K562 (cell line): ENCODE measurements around the gene RITA1. TPM values are rescaled to one million over a fixed set of nuclear protein-coding genes. Genes with fewer than 3 reads are reported as not detected.

ENCODE experiments used
- ARID2 ChIP-seq: fragments of 450-650 bp; IDR thresholded peaks from 2 replicates; pipeline ENCODE4 v1.6.1; 2017; ENCODE audit warnings: antibody characterized with exemption, mild to moderate bottlenecking
- BHLHE40 ChIP-seq: IDR thresholded peaks from 2 replicates; pipeline ENCODE4 v1.6.1; 2011; ENCODE audit warnings: low read length, improper control_type of control experiment
- C11orf30 ChIP-seq: fragments of 450-650 bp; IDR thresholded peaks from 2 replicates; pipeline ENCODE4 v1.6.1; 2016; ENCODE audit warnings: low read depth, mild to moderate bottlenecking
- CEBPG ChIP-seq, 3 experiments: fragments of 200-800 bp in 1 of 3; sonication (Bioruptor generic) in 1 of 3; sonication (generic) in 1 of 3; formaldehyde crosslinking in 1 of 3; IDR thresholded peaks in 2 of 3; conservative IDR thresholded peaks in 1 of 3; 2 replicates each; pipeline versions ENCODE4 v1.6.1 to v1.8.0; 2016 to 2022; ENCODE audit warnings: missing compliant biosample characterization in 2 of 3, missing genetic modification characterization in 2 of 3, mild to moderate bottlenecking in 1 of 3, missing genetic modification reagents in 1 of 3
- MAFK ChIP-seq: IDR thresholded peaks from 2 replicates; pipeline ENCODE4 v1.6.1; 2011; ENCODE audit warnings: low read length, improper control_type of control experiment
- MLLT1 ChIP-seq, 2 experiments: fragments of 450-650 bp; IDR thresholded peaks; 2 replicates each; pipeline ENCODE4 v1.6.1; 2016
- POLR3A ChIP-seq: IDR thresholded peaks from 2 replicates; pipeline ENCODE4 v1.6.1; 2011; ENCODE audit warnings: borderline replicate concordance, mild to moderate bottlenecking, moderate library complexity; ENCODE audit not compliant: insufficient read length, insufficient read depth; ENCODE audit errors: extremely low read depth
- PTRF ChIP-seq: fragments of 450-650 bp; IDR thresholded peaks from 2 replicates; pipeline ENCODE4 v1.6.1; 2016; ENCODE audit warnings: mild to moderate bottlenecking, missing genetic modification characterization, missing compliant biosample characterization
- PYGO2 ChIP-seq: fragments of 450-650 bp; IDR thresholded peaks from 2 replicates; pipeline ENCODE4 v1.6.1; 2016; ENCODE audit warnings: mild to moderate bottlenecking, missing genetic modification characterization, moderate library complexity, missing compliant biosample characterization
- SAFB2 ChIP-seq: fragments of 200-400 bp; formaldehyde crosslinking; IDR thresholded peaks from 2 replicates; pipeline ENCODE4 v1.6.1; 2018; ENCODE audit warnings: borderline replicate concordance, low read length, low read depth, moderate library complexity; ENCODE audit not compliant: severe bottlenecking
- SAP30 ChIP-seq: fragments of 200-600 bp; sonication (generic); IDR thresholded peaks from 2 replicates; pipeline ENCODE4 v1.6.1; 2012; ENCODE audit warnings: borderline replicate concordance, low read depth, mild to moderate bottlenecking, moderate library complexity, low read length, control low read depth, inconsistent platforms; ENCODE audit not compliant: insufficient read depth, poor library complexity, severe bottlenecking
- STAT6 ChIP-seq: sonication (generic); formaldehyde crosslinking; IDR thresholded peaks from 2 replicates; pipeline ENCODE4 v1.8.1; 2023; ENCODE audit warnings: mild to moderate bottlenecking, missing genetic modification reagents
- TSHZ1 ChIP-seq: fragments of 250-450 bp; sonication (Bioruptor Pico); IDR thresholded peaks from 2 replicates; pipeline ENCODE4 v1.4.0; 2020; ENCODE audit warnings: mild to moderate bottlenecking, moderate library complexity
- ZFPM2 ChIP-seq: fragments of 250-450 bp; sonication (Bioruptor Pico); IDR thresholded peaks from 2 replicates; pipeline ENCODE4 v1.5.1; 2022; ENCODE audit warnings: mild to moderate bottlenecking
- ZNF197 ChIP-seq: fragments of 200-800 bp; sonication (Bioruptor generic); IDR thresholded peaks from 2 replicates; pipeline ENCODE4 v1.6.1; 2016; ENCODE audit warnings: low read depth, missing genetic modification characterization, missing compliant biosample characterization
- polyA plus RNA-seq, 8 experiments: library from polyadenylated mRNA; depleted of rRNA in 4 of 8; stranded (reverse) in 5 of 8; unstranded in 3 of 8; fragments of >200 nt; fragmentation: Nextera tagmentation in 2 of 8; fragmentation: Illumina TruSeq in 1 of 8; extraction: Ambion mirVana in 2 of 8; extraction: Trizol in 1 of 8; gene quantifications; 2 replicates each; pipeline versions ENCODE4 v1.2.1 to v1.2.3, GENCODE V29; 2011 to 2014; ENCODE audit warnings: inconsistent platforms in 1 of 8, missing spikeins in 1 of 8
- total RNA-seq, 7 experiments: library from RNA; depleted of rRNA in 6 of 7; stranded (reverse); fragments of >200 nt in 6 of 7; fragmentation: Illumina TruSeq in 2 of 7; extraction: Trizol in 2 of 7; gene quantifications; 2 replicates each; pipeline versions ENCODE4 v1.2.1 to v1.2.3, GENCODE V29; 2011 to 2021; ENCODE audit warnings: low replicate concordance in 1 of 7
- TF ChIP-seq, protein P1 (sequence below): IDR thresholded peaks from 2 replicates; pipeline ENCODE4 v1.6.1; 2014; ENCODE audit warnings: antibody characterized with exemption

RITA1 gene
- total and polyA plus RNA-seq, 9 of the 15 experiments (the other 6 are each of a cell fraction or from before 2014, with no cell fraction given): 2.8 to 40.4 (median 18.0) TPM

DNA sequence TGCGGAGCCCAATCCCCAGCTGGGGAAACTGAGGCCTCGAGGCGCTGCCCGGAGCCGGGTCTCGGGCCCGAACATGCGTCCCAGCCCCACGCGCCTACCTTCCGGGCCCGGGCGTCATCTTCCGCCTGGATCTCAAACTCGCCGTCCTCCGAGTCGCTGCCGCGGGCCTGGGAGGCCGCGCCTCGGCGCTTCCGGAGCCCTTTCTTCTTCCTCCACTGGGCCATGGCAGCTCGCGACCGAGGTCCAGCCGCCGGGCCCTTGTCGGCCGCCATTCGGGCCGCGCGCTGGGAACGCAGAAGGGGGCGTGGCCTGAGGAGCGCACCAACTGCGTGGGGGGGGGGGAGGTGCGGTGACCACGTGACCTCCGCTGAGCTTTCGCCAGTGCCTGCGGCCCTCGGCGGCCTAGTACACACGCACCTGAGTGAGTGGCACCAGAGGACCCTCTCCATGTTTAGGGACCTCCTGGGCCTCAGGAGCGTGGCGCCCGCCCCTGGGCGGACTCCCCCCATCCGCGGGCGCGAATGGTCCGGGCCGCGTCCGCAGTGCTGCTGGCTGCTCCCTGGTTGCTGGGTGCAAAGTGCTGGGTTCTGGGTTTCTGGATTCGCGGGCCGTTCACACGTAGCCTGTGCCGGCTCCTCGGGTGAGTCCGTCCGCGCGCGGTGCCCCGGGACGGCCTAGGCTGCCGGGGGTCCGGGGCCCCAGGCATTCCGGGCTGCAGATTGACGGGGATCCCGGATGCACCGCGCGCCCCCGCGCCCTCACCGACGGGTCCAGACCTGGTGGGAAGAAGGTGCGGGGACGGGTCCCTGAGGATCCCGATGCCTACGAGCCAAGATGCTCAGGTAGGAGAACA is at the start of gene RITA1, which contains the start of gene DDX54 (continued):
- no peak for TF ChIP-seq SAFB2
- TF ChIP-seq STAT6 (CRISPR knock-in tag): peak; percentile 73; the same call in 1 of the 2 replicates
- TF ChIP-seq MLLT1 (IDR thresholded peaks at IDR 0.05): no peak
- TF ChIP-seq MAFK: no peak
- TF ChIP-seq BHLHE40: peak; percentile 90
- TF ChIP-seq PYGO2 (tag): no peak
- TF ChIP-seq TSHZ1: no peak
- no peak for TF ChIP-seq PTRF
- TF ChIP-seq C11orf30: peak; percentile 55; the same call in 1 of the 2 replicates
- TF ChIP-seq, protein P1, sequence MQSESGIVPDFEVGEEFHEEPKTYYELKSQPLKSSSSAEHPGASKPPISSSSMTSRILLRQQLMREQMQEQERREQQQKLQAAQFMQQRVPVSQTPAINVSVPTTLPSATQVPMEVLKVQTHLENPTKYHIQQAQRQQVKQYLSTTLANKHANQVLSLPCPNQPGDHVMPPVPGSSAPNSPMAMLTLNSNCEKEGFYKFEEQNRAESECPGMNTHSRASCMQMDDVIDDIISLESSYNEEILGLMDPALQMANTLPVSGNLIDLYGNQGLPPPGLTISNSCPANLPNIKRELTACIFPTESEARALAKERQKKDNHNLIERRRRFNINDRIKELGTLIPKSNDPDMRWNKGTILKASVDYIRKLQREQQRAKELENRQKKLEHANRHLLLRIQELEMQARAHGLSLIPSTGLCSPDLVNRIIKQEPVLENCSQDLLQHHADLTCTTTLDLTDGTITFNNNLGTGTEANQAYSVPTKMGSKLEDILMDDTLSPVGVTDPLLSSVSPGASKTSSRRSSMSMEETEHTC: peak; percentile 95
- TF ChIP-seq POLR3A: no peak
- no peak for TF ChIP-seq ZFPM2
- TF ChIP-seq ARID2: no peak
- peak; percentile 97 for TF ChIP-seq SAP30
- no peak for TF ChIP-seq CEBPG (CRISPR knock-in tag; IDR thresholded peaks at IDR 0.05)
- no peak for TF ChIP-seq CEBPG (tag; conservative IDR thresholded peaks at IDR 0.05 in 1 of 2, IDR thresholded peaks at IDR 0.05 in 1 of 2)
- TF ChIP-seq ZNF197 (CRISPR knock-in tag): no peak
